ENCODE results near the gene MPPED1.

Gene MPPED1

GRCh38 chr22:43432883-43433415, 21.1 kb downstream of the MPPED1 start:
- no peak for DNase-seq
- H3K27me3 ChIP-seq (ENCODE audit: insufficient read depth, low read length, poor library complexity): peaks cover 10% of the 10 kb centered on the region
- no peaks in the 10 kb centered on the region for H3K4me1 ChIP-seq (ENCODE audit: insufficient read depth, low read length)
- no peak overlapping the region for H3K27ac ChIP-seq (ENCODE audit: low read length)
- no peaks in the 10 kb centered on the region for H4K20me1 ChIP-seq (ENCODE audit: insufficient read depth, low read length)
- H2AFZ ChIP-seq (ENCODE audit: low read depth, low read length): no peak overlapping the region
- H3K4me2 ChIP-seq (ENCODE audit: insufficient read depth, low read length): no peak overlapping the region
- no peaks in the 10 kb centered on the region for H3K9me3 ChIP-seq (ENCODE audit: insufficient read depth, low read length, severe bottlenecking)
- no peak overlapping the region for H3K4me3 ChIP-seq (ENCODE audit: low read depth in 1 of 2, low read length in 2 of 2)
- ATAC-seq (ENCODE audit: insufficient read depth, low read depth): no peak
- no peak overlapping the region for H3K9ac ChIP-seq (ENCODE audit: low read depth, low read length)
- H3K36me3 ChIP-seq (ENCODE audit: insufficient read depth, low read length): no peaks in the 10 kb centered on the region
- no peaks in the 10 kb centered on the region for H3K79me2 ChIP-seq (ENCODE audit: insufficient read depth, low read length)
- TF ChIP-seq EZH2 (IDR thresholded peaks at IDR 0.05; ENCODE audit: borderline replicate concordance, low read depth, low read length, severe bottlenecking) (no peak), CTCF (IDR thresholded peaks at IDR 0.05; ENCODE audit: borderline replicate concordance, extremely low read depth, low read length, poor library complexity, severe bottlenecking) (no peak)

- Histone ChIP-seq H3K4me3 (ENCODE audit: low read depth in 1 of 2, low read length in 2 of 2) (no peak overlapping the region), H3K9ac (ENCODE audit: low read depth, low read length) (no peak overlapping the region), H4K20me1 (ENCODE audit: insufficient read depth, low read length) (no peaks in the 10 kb centered on the region), H3K27ac (ENCODE audit: low read length) (no peak overlapping the region), H2AFZ (ENCODE audit: low read depth, low read length) (no peak overlapping the region), H3K36me3 (ENCODE audit: insufficient read depth, low read length) (no peaks in the 10 kb centered on the region), H3K27me3 (ENCODE audit: insufficient read depth, low read length, poor library complexity) (peaks cover 10% of the 10 kb centered on the region), H3K4me2 (ENCODE audit: insufficient read depth, low read length) (no peak overlapping the region), H3K79me2 (ENCODE audit: insufficient read depth, low read length) (no peaks in the 10 kb centered on the region), H3K9me3 (ENCODE audit: insufficient read depth, low read length, severe bottlenecking) (no peaks in the 10 kb centered on the region), H3K4me1 (ENCODE audit: insufficient read depth, low read length) (no peaks in the 10 kb centered on the region)
- ATAC-seq (ENCODE audit: insufficient read depth, low read depth): no peak
- DNase-seq: no peak
- TF ChIP-seq EZH2 (IDR thresholded peaks at IDR 0.05; ENCODE audit: borderline replicate concordance, low read depth, low read length, severe bottlenecking): no peak
- TF ChIP-seq CTCF (IDR thresholded peaks at IDR 0.05; ENCODE audit: borderline replicate concordance, extremely low read depth, low read length, poor library complexity, severe bottlenecking): no peak
Measured at GRCh38 chr22:43433451-43434274, 21.8 kb downstream of the MPPED1 start.

DNA sequence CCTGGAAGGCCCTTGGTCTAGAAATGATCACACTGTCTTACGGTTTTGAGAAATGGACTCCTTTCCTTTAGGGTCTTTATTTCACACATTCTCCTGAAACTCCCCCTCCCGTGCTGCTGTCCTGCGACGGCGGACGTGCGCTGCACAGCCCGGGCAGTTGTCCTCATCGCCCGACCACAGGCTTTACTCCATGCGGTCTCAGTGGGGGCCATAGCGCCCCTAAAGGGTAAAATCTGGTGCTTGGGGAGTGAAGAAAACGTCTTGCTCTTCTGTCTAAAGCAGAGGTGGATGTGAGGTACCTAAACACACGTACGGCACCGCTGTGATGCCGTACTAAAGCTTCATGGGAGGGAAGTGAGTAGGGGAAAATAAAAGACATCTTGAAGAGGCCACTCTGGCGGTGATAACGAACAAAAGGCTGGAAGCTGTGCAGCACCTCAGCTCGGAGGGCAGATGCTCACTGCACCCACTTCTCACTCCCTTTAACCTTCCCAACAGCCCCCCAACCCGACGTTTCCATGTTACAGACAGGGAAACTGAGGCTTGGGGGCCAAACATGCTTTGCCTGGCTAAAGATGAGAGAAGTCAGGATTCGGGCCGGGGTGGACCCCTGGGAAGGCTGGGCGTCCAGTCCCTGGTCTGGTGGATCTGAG, 22.6 kb downstream of the MPPED1 start:
- TF ChIP-seq EZH2 (IDR thresholded peaks at IDR 0.05; ENCODE audit: borderline replicate concordance, low read depth, low read length, severe bottlenecking): no peak
- no peak for TF ChIP-seq CTCF (IDR thresholded peaks at IDR 0.05; ENCODE audit: borderline replicate concordance, extremely low read depth, low read length, poor library complexity, severe bottlenecking)
- peaks cover 10% of the 10 kb centered on the region for H3K27me3 ChIP-seq (ENCODE audit: insufficient read depth, low read length, poor library complexity)
- H3K79me2 ChIP-seq (ENCODE audit: insufficient read depth, low read length): no peaks in the 10 kb centered on the region
- no peak overlapping the region for H3K9ac ChIP-seq (ENCODE audit: low read depth, low read length)
- H3K4me1 ChIP-seq (ENCODE audit: insufficient read depth, low read length): no peaks in the 10 kb centered on the region
- H2AFZ ChIP-seq (ENCODE audit: low read depth, low read length): no peak overlapping the region
- no peak for ATAC-seq (ENCODE audit: insufficient read depth, low read depth)
- no peaks in the 10 kb centered on the region for H4K20me1 ChIP-seq (ENCODE audit: insufficient read depth, low read length)
- no peaks in the 10 kb centered on the region for H3K36me3 ChIP-seq (ENCODE audit: insufficient read depth, low read length)
- no peak overlapping the region for H3K27ac ChIP-seq (ENCODE audit: low read length)
- no peak for DNase-seq
- H3K9me3 ChIP-seq (ENCODE audit: insufficient read depth, low read length, severe bottlenecking): no peaks in the 10 kb centered on the region
- no peak overlapping the region for H3K4me3 ChIP-seq (ENCODE audit: low read depth in 1 of 2, low read length in 2 of 2)
- H3K4me2 ChIP-seq (ENCODE audit: insufficient read depth, low read length): no peak overlapping the region
